ENCODE measurements around the gene POU4F3.

GRCh38 chr5:146376821-146377220 is 38.2 kb downstream of the POU4F3 start:
- TF ChIP-seq POLR2AphosphoS5 (IDR thresholded peaks at IDR 0.05; ENCODE audit: low read depth, low read length) (no peak), SIN3A (IDR thresholded peaks at IDR 0.05; ENCODE audit: borderline replicate concordance, insufficient read depth, low read length) (no peak), TAF1 (IDR thresholded peaks at IDR 0.05; ENCODE audit: borderline replicate concordance, insufficient read depth, low read length) (no peak), REST (IDR thresholded peaks at IDR 0.05; ENCODE audit: insufficient read depth in 1 of 2, low read depth in 2 of 2, low read length in 2 of 2) (no peak), FOXP2 (optimal IDR thresholded peaks at IDR 0.05; ENCODE audit: borderline replicate concordance, extremely low read depth, extremely low read length, insufficient read depth) (no peak)

All from PFSK-1 (cell line).